ENCODE results near the gene FUT6.
"Not testable (repeated sequence)": the region's sequence is repeated elsewhere in the genome, so short reads cannot be mapped to it uniquely, and the experiment has no call there.

FUT6 gene

DNA sequence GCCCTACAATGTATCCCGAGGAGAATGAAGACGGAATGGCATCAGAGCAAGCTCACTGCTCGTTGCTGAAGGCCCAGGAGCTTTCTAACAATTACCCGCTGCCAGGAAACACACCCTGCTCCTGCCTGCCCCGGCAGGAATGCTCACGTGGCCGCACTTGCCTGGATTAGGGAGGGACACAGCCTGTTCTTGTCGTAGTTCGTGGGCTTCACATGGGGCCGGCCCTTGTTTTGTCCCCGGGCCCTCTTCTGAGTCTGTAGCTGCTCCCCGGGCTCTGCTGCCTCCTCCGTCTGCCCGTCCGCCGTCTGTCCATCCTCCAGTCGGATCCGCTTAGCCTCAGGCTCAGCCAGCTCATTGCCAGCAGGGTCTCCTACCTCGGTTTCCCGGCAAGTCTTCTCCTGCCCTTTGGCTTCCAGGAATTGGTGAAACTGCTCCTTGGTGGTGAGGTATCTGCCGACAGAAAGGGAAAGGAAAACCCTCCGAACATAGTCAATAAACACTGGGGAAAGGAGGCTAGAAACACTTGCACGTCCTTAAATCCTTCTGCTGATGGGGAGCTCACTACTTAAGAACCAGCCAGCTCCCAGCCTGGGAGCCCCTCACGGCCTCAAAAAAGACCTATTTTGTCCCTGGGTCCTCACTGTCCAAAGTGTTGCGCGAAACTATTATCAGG lies 49.5 kb downstream of the FUT6 start:
- DNase-seq (ENCODE audit: extremely low spot score, insufficient read length, low read depth), result no peak
- no peak for FAIRE-seq

DNA sequence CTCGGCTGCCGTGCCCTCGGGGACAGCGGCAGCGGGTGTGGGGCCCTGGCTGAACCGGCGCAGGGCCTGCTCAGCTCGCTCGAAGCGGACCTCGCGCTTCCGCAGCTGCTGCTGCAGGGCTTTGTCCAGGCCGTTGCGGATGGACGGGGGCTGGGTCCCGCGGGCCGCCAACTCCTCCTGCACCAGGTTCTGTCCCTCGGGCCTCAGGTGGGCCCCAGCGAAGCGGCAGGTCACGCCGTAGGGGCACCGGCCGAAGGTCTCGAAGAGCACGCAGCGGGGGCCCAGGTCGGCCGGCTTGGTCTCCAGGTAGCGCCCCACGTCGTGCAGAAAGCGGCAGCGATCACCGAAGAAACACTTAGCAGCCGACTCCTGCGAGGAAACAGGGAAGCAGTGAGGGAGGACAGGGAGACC lies 50.1 kb downstream of the FUT6 start:
- DNase-seq (ENCODE audit: extremely low spot score, insufficient read length, low read depth), result no peak
- no peak for FAIRE-seq

DNA sequence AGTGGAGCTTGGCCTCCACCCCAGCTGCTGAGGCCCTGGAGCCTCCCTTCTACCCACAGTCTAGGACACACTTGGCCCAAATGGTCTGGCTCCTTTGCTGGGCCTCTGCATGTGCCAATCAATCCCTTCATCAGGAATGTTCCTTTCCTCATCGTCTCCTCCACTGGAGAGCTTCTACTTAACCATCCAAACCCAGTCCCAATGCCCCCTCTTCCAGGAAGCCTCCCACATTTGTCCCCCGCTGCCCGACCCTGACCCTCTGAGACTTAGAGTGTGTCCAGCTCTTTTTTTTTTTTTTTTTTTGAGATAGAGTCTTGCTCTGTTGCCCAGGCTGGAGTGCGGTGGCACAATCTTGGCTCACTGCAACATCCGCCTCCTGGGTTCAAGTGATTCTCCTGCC lies 51.1 kb downstream of the FUT6 start:
- no peak for DNase-seq (ENCODE audit: extremely low spot score, insufficient read length, low read depth)

DNA sequence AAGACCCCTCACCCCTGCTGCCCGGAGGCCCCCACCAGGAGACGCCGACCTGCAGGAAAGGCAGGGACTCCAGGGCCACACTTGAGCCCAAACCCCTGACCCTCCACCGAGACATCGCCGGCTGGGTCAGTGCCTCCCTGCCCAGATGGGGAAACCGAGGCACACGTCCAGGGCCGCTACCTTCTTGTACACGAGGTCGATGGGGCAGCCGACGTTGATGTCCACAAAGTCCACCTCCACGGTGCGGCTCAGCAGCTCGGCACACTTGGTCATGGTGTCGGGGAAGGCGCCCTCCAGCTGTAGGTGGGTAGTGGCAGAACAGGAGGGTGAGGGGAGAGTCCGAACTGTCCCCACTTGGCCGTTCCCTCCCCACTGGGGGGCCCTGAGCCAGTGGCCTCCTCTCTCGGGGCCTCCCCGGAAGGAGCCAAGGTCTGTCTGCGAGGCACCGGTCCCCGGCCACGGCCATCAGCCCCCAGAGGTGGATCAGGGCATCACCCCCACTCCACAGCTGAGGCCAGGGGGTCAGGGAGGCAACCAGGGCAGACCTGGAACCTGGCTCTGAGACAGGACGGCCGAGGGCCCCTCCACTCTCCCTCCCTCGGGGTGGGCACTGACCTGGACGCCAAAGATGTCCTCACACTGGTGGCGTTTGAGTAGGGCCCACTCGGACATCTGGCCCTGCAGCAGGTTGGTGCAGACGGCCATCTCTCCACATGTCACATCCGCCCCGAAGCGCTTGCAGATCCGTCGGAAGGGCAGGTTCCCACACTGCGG lies 51.9 kb downstream of the FUT6 start:
- DNase-seq (ENCODE audit: extremely low spot score, insufficient read length, low read depth) (no peak), FAIRE-seq (no peak)

More for the DNA sequence above, 51.1 kb downstream of the FUT6 start:
- no peak for FAIRE-seq

DNA sequence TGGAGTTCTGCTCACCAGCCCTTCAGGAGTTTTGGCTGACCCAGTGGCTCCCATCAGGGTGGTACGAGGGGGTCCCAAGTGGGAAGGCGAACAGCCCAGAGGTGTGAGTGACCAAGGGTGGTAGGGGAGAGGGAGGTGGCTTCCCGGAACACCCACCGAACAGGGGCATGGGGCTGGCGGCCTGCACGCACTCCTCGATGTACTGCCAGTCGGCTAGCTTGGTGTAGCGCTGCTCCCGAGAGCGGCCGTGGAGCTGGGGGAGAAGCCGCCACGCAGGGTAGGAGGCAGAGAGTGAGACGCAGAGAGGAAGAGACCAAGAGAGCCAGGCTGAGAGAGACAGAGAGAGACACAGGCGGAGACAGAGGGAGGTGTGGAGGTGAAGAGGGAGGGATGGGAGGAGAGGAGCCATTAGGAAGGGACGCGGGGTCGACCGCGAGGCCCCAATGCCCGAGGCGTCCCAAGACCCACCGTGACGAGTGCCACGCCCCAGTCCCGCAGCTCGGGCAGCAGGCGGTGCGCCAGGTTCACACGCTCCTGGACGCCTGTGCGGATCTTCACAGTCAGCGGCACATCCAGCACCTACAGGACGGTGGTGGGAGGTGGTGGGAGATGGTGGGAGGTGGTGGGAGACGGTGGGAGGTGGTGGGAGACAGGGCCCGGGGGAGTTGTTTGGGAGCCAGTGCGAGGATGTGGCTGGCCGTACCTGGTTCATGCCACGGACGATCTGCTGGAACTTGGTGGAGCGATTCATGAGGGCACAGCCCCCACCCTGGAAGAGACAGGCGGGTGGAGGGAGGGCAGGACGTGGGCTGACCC lies 52.7 kb downstream of the FUT6 start:
- DNase-seq (ENCODE audit: extremely low spot score, insufficient read length, low read depth), result no peak
- no peak for FAIRE-seq

DNA sequence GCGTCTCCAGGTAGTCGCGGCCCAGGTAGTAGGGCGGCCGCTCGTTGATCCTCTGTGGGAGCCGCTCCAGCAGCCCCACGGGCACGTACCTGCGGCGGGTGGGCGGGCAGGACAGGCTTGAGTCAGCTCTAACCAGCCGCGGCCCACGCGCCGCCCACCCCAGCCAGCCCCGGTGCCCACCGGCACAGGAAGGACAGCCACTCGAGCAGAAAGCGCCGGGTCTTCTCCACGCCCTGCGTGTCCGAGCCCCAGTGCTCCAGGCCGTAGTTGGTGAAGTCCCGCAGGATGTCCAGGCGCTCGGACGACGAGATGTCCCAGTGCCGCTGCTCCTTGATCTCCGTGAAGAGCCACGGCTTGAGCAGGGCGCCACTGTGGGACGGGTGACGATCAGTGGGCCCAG lies 54.1 kb downstream of the FUT6 start:
- DNase-seq (ENCODE audit: extremely low spot score, insufficient read length, low read depth) (no peak), FAIRE-seq (no peak)

DNA sequence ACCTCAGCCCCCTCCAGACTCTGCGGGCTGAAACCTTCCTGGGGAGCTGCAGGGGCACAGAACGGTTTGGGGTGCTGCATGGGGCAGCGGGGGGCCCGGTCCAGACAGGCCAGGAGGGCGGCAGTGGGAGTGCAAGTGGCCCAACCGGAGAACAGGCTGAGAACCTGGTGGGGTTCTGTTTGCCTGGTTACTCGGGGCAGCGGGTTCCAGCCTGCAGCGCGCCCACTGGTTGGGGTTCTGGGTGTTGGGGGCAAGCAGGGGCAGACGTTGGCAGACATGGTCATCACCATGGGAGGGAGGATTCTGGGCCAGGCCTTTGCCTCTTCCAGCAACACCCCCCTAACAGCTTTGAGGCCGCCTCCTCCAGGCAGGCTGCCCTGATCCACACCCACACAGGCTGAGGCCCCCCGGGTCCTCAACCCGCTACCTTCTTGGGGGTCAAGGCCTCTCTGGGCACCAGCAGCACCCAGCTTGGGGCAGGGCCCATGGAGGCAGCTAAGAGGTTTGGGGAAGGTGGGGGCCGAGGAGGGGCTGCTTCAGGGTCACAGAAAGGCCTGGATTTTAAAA lies 54.8 kb downstream of the FUT6 start, which contains the start of gene PRR22:
Gene PRR22, minus strand, starts transcription at position 166 of the 567 bp plus-strand sequence. Its CDS starts 86 bp downstream, at position 80.
- FAIRE-seq, result no peak
- DNase-seq (ENCODE audit: extremely low spot score, insufficient read length, low read depth), result no peak

DNA sequence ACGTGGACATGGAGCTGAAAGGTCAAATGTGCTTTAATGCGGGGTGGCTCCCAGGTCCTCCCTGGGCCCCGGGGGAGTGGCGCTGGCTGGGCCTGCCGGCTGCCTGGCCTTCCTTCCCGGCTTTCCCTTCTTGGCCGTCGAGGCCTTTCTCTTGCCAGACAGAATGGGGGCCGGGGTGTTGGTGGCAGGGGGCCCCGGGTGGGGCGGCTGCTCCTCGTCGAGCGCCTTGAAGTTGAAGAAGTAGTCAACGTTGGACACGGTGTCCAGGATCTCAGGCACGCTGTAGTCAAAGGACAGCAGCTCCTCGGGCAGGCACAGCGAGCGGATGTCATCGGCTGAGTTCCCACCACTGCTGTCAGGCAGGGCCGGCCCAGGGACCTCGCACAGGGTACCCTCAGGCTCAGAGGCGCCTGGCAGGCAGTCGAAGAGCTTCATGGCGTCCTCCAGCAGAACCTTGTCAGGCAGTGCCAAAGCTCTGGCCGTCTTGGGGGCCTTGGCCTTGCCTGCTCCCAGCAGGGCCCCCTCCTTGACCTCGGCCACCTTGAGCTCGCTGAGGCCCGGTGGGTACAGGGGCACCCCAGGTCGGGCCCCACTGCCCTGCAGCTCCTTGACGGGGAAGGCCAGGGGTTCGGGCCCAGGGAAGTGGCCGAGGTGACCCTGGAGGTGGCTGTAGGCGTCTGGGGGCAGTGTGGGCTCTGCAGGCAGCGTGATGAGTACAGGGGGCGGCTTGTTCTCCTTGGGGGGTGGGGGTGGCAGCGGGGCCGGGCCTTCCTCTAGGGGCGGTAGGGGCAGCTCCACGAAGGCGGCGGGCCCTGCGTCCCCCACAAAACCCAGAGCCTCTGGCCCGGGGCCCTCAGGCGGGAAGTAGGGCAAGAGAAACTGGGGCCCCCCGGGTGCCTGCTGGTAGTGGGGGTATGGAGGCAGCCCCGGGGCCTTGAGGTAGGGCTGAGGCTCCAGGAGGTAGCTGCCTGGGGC lies 56.3 kb downstream of the FUT6 start:
- no peak for DNase-seq (ENCODE audit: extremely low spot score, insufficient read length, low read depth)
- no peak for FAIRE-seq

DNA sequence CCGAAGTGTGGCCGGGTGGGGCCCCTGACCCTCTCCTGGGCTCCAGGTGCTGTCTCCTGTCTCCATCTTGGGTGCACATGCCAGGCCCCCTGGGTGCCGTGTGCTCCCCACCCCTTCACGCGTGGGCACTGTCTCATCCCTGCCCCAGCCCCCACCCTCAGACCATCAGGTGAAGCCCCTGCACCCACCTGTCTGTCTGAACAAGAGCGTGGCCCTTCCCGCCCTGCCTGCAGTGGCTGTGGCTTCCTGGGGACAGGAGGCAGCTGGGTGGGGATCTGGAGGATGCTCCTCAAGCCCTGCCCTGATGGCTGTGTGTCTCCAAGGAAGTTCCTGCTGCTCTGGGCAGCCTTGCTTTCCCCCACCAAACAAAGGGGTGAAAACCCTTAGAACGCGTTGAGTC lies 57.2 kb downstream of the FUT6 start:
- DNase-seq (ENCODE audit: extremely low spot score, insufficient read length, low read depth), result no peak

DNA sequence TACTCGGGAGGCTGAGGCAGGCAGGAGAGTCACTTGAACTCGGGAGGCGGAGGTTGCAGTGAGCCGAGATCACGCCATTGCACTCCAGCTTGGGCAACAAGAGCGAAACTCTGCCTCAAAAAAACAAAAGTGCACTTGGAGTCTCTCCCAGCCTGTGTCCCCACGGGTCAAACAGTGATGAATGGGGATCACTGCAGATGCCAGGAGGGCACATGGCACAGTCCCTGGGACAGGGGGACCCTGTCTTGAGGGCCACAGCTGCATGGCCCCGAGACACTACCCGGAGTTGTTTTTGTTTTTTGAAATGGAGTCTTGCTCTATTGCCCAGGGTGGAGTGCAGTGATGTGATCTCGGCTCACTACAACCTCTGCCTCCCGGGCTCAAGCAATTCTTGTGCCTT lies 58.6 kb downstream of the FUT6 start:
- not testable (repeated sequence) for FAIRE-seq; DNase-seq (ENCODE audit: extremely low spot score, insufficient read length, low read depth)

More for the DNA sequence above, 57.2 kb downstream of the FUT6 start:
- no peak for FAIRE-seq

Measured in GM18507 (cell line).